Stimulated activated CD4-positive, alpha-beta T cell treated with anti-CD3 and anti-CD28 coated beads, Interleukin-4, amount 100 ng/mL, for 1 hour (primary cell): ENCODE measurements around the gene SNX1.
A peak's percentile ranks its signal among the peaks of the same experiment; 100 is the strongest.

Source experiments
- DNase-seq: peaks from one replicate; pipeline ENCODE4 v3.0.0-alpha.2; 2020

Gene SNX1

DNA sequence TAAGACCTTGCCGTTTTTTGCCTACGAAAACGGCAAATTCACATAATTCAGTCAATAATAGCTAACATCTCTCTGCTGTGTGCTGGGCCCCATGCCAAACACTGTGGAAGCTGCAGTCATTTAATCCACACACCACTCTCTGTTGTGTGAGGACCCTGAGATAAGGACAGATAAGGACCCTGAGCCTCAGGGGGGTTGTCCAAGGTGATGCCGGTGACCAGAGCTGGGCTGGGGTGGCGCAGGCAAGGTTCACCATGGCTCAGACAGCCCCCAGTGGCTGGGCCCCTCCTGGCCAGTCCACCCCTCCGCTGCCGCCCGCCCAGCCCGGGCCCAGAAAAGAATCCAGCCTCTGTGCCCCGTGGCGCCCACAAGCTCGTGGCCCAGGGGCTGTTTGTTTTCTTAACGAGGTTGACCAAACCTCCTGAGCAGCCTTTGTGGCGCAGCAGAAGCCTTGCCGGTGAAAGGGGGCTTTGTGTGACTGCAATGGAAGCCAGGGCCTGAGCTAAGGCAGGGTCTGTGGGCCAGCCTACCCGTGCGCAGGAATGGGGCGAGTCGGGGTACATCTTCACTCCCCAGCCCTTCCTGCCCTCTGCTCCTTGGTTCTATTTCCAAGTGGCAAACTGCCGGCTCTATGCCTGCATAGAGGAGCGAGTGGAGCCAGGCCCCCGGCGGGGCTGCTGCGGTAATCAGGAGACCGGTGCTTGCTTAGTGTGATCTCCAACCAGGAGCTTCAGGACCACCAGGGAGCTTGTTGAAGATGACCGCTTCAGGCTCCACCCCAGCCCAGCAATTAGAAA, 51.3 kb downstream of the SNX1 start:
- DNase-seq = no peak

DNA sequence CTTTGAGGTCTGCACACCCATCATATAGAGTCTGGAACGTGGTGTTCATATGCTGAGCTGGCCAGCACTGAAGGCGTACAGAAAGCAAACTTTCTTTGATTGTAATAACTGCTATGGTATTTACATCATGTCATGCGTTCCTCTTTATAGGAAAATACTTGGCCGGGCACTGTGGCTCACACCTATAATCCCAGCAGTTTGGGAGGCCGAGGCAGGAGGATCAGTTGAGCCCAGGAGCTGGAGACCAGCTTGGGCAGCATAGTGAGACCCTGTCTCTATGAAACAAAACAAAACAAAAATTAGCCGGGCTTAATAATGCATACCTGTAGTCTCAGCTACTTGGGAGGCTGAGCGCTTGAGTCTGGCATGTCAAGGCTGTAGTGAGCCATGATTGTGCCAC, 52.4 kb downstream of the SNX1 start:
- DNase-seq = no peak

DNA sequence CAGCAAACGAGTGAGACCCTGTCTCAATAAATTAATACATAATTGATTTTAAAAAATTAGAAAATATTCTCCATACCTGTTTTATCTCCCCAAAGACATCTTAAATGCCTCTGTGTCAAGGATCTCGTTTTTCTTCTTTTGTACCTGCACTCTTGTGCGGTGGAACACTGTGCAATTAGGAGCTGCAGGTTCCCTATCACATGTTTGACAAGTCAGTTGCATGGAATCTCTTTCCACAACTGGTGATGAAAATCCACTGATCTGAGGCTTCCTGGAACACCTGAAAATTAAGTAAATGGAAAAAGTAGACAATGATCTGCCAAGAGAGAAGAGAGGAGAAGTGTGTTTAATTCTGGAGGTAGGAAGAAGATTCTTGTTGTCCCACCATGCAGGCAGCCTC, 52.8 kb downstream of the SNX1 start:
- no peak for DNase-seq

DNA sequence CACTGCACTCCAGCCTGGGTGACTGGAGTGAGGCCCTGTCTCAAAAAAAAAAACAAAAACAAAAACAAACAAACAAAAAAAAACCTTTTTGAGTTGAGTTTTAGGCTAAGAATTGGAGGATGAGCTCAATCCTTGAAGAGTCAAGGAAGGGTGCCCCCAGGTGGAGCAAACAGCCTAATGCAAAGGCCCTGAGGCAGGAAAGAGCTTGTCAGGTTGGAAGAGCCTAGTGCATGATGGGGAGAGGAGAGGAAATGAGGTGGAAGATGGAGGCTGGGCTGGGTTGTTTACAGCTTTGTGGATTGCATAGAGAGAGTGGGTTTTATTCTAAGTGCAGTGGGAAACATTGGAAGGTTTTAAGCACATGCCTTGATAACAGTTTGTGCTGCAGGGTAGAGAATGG, 53.6 kb downstream of the SNX1 start:
- DNase-seq = no peak

DNA sequence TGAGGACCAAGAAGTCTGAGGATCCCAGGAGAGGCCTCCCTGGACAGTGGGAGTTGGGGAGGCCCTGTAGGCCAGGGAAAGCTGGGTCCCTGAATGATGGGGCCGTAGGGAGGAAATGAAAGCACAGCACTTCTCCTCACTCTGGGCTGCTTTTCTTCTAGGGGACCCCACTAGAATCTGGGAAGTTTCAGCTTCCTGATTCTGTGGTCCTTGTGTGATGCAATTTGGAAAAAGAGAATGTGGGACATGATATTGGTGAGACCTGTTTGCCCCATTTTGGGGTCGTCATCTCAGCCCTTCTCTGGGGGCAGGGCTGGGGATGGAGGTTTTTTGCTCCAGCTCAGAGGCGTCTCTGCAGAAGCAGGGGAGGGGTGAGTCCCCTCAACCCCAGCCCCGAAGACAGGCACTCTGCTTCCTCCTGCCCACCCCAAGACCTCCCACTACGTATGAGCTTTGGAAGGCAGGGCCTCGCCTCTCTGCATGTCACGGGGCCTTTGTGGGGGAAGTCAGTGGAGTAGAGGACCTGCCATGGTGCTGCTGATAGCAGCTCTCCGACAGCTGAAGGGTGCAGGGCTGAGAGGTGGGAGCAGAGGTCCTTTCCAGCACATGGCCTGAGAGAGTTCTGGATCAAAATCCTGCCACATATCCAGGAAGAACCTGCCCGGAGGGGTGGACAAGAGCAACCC, 54.3 kb downstream of the SNX1 start:
- DNase-seq = no peak

DNA sequence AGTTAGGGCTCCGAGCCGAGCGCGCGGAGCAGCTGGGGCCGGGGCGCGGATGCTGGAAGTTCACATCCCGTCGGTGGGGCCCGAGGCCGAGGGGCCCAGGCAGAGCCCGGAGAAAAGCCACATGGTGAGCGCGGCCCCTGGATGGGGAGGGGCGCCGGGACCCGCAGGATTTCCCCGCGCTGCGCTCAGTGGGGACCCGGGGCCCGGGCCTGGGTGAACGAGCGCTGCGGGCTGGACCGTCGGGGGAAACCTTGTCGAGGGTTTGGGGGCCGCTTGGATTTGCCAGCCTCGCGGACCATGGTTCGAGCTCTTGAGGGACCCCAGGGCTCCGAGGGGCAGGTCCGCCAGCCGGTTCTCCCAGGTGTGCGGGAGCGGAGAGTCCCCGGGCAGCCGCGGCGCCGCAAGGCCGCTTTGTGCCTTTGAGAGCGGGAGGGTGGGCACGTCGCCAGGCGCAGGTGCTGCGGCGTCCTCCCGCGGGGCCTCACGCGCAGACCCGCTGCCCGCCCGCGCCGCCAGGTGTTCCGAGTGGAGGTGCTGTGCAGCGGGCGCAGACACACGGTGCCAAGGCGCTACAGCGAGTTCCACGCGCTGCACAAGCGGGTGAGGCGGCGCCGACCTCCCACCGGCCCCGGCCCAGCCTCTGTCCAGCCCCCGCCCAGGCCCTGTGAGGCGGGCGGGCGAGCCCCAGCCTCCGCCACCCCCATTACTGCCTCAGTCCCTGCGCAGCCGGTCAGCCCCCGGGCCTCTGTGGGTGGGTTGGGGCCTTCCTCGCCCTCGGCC, 56.1 kb downstream of the SNX1 start, which contains the start of gene SNX22:
SNX22 (plus strand) TSS at position 5 of the 780 bp plus-strand sequence; CDS start at position 50, 45 bp downstream.
- no peak for DNase-seq

GRCh38 chr15:64152507-64153387, 57.0 kb downstream of the SNX1 start:
- DNase-seq = no peak

DNA sequence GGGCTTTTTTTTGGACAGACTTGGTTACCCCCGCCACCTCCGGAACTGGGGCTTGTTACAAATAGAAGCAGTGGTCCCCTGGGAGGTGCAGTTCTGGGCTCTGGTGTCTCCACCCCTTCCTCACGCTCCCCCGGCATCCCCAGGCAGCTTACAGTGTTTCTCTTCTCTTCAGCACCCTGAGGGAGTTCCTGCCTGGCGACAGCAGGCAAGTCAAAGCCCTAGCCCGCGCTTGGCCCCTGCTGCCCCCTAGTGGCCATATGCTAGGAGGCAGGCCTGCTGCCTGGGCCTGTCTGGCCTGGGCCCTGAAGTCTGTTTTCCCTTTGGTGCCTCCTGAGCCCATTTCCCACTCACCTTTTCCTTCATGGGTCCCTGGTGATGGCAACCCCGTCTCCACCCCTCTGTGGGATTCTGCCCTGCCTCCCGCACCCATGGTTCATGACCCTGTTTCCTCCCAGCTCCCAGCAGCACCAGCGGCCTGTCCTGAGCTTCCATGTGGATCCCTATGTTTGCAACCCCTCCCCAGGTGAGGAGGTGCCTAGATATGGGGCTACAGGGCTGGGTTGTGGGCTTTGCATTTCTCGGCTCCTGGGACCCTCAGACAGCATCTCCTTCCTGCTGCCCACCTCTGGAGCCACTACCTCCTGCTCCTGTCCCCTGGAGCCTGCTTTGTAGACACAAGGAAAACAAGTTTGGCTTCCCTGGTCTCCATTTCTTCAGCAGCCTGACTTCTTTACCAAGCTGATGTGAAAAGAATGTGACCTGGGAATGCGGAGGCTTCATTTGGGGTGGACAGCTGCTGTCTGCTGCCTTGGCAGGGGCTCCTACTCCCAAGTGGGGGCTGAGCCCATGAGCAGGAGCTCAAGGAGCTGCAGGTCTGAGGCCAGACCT, 57.9 kb downstream of the SNX1 start:
- peak; percentile 92 for DNase-seq

DNA sequence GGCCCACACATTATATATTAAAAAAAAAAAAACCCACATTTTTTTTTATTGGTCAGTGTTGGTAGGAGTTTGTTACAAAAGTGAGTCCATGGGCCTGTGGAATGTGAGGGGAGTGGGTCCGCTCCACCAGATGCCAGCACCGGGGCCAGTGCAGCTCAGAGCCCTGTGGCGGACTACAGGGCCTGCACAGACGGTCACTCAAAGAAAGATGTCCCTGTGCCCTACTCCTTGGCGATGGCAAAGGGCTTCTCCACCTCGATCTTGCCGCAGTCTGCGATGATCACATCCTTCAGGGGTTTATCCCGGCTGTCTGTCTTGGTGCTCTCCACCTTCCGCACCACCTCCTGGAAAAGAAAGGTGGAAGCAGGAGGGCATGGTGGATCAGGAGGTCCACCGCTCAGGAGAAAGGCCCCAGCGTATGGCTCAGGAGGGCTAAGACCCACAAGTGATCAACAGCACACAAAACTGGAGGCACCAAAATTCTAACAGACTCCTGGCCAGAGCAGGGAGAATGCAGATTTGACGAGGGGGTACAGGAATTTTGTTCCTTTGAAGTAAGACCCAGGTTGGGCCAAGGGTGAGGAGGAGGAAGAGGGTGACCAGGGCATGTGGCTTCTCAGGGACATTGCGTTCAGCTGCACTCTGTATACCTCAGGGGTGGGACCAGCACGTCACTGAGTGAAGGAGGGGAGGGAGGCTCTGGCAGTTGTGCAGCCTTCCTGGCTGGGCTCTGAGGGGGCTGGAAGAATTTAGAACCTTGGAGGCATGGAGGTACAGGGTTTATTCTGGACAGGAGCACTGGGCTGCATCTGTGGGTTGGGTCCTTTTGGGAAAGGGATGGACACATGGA, 60.2 kb downstream of the SNX1 start:
- DNase-seq = no peak

DNA sequence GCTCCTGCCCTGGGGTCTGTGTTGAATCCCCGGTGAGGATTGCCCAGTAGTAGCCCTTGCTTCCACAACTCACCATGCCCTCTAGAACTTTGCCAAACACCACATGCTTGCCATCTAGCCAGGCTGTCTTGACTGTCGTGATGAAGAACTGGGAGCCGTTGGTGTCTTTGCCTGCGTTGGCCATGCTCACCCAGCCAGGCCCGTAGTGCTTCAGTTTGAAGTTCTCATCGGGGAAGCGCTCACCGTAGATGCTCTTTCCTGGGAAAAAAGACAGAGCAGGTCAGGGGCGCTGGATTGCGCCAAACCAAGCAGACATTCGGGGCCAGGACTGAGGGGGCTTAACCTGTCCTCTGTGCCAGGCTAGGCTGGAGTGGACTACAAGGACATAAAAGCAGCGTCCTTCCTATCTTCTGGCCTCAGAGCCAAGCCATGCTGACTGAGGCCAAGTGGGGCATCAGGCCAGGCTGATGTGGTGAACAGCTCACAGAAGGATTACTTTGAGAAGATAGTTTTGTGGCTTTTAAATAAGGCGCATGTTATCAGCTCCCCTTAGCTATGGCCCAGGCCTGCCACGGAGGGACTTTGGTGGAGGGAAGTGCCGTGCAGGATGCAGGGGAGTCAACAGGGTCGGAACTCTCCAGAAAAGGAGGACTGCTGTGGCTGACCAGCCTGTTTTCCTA, 61.0 kb downstream of the SNX1 start:
- DNase-seq = no peak

DNA sequence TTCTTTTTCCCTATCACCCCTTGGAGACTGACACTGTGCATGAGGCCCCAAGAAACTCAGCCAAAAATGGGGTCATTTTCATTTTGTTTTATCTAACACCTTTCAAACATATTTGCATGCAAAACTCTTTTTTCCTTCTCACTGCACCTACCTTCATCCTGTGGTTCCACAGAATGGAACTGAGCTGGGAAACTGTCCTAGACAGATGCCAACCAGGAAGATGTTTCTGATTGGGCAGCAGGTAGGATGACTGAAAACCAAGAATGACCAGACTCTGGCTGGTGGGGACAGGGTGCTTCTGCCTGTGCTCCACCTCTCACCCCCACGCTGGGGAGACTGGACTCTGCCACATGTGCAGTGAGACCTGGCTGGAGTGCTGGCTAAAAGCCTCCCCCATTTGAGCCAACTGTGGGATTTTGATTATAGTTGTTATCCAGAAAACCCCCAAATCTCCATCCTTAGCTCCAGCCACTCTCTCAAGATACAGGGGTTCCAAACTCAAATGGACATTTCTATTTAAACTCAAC, 61.9 kb downstream of the SNX1 start:
- no peak for DNase-seq

GRCh38 chr15:64158363-64159134, 62.8 kb downstream of the SNX1 start:
- no peak for DNase-seq

GRCh38 chr15:64161688-64162477, 66.1 kb downstream of the SNX1 start:
- DNase-seq = no peak

GRCh38 chr15:64162478-64162868, 66.7 kb downstream of the SNX1 start:
- no peak for DNase-seq

DNA sequence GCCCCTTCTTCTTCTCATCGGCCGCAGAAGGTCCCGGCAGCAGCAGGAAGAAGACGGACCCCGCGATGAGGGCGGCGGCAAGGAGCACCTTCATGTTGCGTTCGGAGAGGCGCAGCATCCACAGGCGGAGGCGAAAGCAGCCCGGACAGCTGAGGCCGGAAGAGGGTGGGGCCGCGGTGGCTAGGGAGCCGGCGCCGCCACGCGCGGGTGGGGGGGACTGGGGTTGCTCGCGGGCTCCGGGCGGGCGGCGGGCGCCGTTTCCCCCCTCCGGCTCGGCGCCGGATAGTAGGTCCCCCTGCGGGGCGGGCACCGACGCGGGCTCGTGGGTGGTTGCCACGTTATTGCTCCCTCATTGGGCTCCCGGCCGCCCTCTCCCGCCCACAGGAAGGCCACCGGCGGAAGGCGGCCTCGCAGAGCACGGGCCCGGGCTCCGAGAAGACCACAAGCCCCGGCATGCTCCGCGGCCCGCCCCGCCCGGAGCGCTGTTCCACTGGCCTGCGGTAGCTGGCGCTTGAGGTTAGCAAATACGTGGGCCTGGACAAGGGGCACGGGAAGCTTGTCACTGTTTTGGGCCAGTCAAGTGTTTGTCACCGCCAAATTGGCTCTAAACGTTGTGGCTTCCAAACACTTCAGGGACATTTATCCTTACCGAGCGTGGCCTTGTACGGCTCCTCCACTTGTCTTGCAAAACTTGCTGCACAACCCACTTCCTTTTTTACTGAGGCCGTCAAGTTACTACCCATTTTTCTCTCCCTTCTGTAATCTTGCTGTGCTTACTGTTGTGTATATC, 67.3 kb downstream of the SNX1 start, which contains the start of gene PPIB:
PPIB (minus strand) TSS at position 154 of the 790 bp plus-strand sequence; CDS start at position 118, 36 bp downstream.
- peak; percentile 97 for DNase-seq

- DNase-seq = no peak
These were observed 68.0 kb downstream of the SNX1 start for GRCh38 chr15:64163659-64164362.
